ENCODE data around the gene CEP162.

CEP162 gene, protein sequence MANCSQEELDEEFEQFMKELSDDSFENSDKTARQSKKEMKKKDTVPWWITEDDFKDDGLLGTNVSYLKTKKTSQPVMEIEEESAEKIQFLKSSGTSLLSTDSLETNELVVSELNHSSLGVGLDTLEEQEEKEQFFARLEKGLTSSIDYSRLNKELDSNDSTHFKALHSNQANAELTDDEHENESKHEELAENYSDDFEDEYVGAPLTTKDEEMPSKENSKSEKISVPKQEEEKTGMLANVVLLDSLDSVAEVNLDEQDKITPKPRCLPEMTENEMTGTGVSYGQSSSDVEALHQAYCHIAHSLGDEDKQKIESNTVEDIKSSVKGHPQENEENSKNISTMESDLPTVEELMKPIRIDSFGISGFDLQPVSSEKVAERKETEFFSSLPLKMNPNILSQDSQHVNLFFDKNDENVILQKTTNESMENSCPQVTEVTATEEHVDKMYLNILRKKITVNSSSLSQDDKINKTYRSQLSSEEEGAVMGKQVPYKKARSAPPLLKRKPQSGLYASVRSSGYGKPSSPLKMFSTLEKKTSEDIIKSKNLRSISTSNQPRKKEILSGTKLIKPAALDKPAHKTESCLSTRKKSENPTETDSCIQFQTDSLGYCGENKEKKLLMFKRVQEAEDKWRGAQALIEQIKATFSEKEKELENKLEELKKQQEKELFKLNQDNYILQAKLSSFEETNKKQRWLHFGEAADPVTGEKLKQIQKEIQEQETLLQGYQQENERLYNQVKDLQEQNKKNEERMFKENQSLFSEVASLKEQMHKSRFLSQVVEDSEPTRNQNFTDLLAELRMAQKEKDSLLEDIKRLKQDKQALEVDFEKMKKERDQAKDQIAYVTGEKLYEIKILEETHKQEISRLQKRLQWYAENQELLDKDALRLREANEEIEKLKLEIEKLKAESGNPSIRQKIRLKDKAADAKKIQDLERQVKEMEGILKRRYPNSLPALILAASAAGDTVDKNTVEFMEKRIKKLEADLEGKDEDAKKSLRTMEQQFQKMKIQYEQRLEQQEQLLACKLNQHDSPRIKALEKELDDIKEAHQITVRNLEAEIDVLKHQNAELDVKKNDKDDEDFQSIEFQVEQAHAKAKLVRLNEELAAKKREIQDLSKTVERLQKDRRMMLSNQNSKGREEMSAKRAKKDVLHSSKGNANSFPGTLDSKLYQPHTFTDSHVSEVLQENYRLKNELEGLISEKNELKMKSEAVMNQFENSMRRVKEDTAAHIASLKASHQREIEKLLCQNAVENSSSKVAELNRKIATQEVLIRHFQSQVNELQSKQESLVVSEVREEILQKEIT (N-terminal part only)

DNA sequence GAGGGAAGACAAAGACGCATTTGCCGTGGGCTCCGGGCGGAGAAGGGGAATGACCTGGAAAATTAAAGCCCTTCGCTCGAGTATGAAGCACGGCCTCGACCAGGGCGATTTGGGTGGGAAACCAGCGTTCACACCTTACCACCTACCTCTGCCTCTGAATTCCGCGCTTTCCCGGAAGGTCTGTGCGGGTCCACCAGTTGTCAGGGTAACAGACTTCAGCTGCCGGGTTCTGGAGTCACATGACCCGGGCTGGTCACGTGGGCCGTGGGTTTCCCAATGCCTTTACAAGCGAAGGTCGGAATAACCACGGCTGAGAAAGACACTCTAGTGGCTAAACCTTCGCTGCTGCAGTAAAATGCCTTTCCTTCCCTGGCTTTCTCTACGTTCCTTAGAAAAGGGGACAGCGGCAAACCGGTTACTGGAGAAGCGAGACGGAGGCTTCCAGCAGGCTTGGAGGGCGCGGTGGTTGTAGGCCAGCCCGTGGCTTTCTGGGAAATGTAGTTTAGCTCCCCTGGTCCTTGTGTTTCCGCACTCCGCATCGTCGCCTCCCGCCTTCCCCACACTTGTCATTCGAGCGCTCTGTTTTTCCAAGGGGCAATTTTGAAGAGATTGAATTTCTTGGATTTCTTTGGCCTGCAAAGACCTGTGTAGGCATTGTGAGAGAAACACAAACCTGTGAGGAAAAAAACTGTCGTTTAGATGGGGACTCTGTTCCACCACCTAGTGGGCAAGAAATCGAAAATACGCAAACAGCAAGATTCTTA is at the start of gene CEP162:
CEP162 (minus strand) TSS at position 210 of the 764 bp plus-strand sequence. CDS start 1,250 bp downstream, outside the sequence.
- DNase-seq: peak; percentile 93 to 100 (median 98)
- intact Hi-C loops (cut with DNase I): loop anchor here (10.0 kb wide), 2 partner anchors 343 to 373 kb away; partner anchors contain the start of genes CYB5R4 and RIPPLY2

DNA sequence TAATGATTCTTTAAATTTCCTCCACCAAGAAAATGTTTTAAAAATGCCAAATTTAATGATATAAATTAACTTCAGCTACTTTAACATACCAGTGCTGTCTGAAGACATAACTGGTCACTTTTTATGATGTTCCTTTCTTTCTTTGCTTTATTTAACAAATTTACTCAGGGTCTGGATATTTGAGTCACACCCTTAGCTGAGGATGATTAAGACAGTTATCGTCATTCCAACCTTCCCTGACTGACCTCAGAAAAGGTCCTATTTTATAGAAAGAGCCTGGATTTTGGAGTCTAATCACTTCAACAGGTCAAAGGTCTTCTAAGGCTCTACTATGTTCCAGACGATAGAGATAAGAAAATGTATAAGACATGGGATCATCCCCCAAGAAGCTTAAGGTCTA is 47.4 kb upstream of the CEP162 start:
- intact Hi-C loops (cut with DNase I): no loop called here
- no peak for DNase-seq

DNA sequence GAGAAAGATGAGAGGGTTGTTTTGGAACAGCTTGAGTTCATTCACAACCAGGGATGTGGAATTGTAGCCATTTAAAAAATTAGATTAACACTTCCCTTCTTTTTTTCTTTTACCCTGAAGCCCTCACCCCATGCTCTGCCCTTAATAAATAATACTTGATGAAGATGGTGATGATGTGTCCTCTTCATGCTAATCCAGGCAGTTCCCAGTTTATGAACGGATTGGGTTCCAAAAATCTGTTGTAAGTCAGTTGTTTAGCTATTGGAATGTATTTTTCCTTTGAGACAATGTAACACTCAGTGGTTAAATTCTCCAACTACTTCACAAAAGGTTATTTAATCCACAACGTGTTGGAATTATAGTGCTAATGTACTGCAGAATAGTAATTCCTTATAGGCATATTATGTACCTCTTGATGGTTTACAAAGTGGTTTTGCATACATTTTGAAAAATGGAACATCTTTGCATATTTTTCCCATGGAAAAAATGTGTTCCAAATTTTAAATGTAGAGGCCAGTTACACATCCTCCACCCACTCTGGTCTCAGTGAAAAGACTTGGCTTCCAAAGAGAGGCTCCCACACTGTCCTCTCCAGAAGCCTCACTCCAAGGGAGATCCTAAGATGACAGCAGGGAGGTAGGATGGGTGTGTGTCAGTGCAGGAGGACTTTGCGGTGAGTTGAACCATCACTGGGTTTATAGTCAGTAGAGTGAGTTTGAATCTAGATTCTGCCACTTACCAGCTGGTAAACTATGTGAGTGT is 45.8 kb upstream of the CEP162 start:
- no peak for DNase-seq
- intact Hi-C loops (cut with DNase I): no loop called here

DNA sequence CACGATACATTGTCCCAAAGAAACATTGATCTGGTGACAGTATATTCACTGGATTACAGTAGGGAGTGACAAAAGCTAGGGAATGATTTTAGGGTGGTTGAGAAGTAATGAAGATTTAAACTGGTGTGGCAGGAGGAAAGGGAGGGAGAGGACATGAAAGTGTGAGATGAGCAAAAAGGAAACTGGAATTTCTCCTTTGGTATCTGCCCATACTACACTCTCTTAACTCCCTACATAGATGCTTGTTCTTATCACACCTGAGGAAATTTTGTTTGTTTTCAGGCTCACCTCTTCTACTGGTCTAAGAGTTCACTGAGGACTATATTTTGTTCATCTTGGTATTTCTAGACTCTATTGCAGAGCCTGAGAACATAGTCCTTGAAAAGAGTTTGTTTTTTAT is 44.9 kb upstream of the CEP162 start:
- intact Hi-C loops (cut with DNase I): no loop called here
- no peak for DNase-seq

- DNase-seq: no peak
- intact Hi-C loops (cut with DNase I): no loop called here
These were observed 43.7 kb upstream of the CEP162 start for GRCh38 chr6:84271061-84271716.

- intact Hi-C loops (cut with DNase I): no loop called here
- no peak for DNase-seq
These were observed 42.7 kb upstream of the CEP162 start for GRCh38 chr6:84269947-84270733.

DNA sequence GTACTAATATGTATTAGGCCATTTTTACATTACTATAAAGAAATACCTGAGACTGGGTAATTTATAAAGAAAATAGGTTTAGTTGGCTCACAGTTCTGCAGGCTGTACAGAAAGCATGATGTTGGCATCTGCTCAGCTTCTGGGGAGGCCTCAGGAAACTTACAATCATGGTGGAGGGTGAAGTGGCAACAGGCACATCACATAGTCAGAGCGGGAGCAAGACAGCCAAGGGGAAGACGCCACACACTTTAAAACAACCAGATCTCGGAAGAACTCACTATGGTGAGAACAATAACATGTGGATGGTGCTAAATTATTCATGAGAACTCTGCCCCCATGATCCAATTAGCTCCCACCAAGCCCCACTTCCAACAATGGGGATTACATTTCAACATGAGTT is 41.3 kb upstream of the CEP162 start:
- intact Hi-C loops (cut with DNase I): no loop called here
- no peak for DNase-seq

DNA sequence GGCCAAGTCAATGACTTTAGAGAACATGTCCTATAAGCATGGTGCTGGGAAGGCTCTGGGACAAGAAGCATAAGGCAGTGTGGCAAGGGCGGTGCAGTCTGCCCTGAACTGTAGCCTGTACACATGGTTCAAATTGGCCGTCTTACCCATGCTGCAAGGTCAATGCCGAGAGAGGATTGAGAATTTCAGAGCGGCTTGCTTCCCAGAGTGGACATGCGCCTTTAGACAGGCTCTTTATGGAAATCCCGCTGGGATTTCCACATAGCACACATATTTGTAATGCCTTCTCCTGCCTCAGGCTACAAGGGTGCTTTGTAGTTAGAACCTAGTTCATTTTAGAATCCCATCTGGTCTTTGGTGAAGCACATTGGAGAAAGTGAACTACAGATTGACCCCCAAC is 36.1 kb upstream of the CEP162 start:
- intact Hi-C loops (cut with DNase I): no loop called here
- DNase-seq: no peak

GRCh38 chr6:84260926-84261325 is 33.5 kb upstream of the CEP162 start:
- no peak for DNase-seq
- intact Hi-C loops (cut with DNase I): no loop called here

DNA sequence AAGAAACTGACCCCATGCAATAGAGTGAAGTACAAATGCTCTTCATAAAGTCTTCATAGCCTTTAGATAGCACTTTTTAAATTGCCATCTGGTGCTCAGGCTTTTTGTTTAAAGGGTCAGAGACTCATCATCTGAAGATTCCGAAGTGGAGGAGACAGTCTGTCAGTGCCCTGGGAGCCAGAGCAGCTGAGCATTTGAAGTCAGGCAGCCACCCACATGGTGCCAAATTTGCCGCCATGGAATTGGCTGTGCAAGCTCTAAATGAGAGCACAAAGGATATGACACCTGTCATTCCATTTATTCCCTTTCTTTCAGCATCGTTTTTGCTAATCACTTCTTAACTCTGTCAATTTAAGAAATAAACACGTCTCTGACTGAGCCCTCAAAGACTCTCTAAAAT is 32.8 kb upstream of the CEP162 start:
- no peak for DNase-seq
- intact Hi-C loops (cut with DNase I): no loop called here

- DNase-seq: peak in 1 of 42 donors; percentile 3
- intact Hi-C loops (cut with DNase I): no loop called here
These were observed 31.4 kb upstream of the CEP162 start for GRCh38 chr6:84258866-84259265.

DNA sequence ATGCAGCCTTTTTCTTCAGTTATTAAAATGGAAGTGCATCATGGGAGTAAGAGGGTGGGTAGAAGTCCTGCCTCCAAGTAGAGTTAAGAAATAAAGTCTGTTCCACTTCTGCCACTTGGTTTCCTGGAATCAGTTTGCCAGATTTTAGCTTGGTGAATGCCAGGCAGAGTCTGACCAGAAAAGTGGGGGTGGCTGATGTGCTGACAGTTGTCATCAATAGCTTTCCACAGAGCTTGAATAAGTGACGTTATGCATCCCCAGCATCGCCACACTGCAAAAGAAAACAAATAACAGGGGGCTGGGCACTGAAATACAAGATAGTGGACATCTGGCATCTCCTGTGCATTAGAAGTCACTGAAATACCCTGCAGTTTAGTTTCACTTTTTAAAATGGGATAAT is 30.8 kb upstream of the CEP162 start:
- peak in 11 of 42 donors; percentile 2 to 50 (median 14) for DNase-seq
- intact Hi-C loops (cut with DNase I): no loop called here

- DNase-seq: no peak
- intact Hi-C loops (cut with DNase I): no loop called here
These were observed 28.2 kb upstream of the CEP162 start for GRCh38 chr6:84255641-84256040.

- intact Hi-C loops (cut with DNase I): no loop called here
- peak in 1 of 42 donors; percentile 7 for DNase-seq
These were observed 25.9 kb upstream of the CEP162 start for GRCh38 chr6:84253380-84253779.

DNA sequence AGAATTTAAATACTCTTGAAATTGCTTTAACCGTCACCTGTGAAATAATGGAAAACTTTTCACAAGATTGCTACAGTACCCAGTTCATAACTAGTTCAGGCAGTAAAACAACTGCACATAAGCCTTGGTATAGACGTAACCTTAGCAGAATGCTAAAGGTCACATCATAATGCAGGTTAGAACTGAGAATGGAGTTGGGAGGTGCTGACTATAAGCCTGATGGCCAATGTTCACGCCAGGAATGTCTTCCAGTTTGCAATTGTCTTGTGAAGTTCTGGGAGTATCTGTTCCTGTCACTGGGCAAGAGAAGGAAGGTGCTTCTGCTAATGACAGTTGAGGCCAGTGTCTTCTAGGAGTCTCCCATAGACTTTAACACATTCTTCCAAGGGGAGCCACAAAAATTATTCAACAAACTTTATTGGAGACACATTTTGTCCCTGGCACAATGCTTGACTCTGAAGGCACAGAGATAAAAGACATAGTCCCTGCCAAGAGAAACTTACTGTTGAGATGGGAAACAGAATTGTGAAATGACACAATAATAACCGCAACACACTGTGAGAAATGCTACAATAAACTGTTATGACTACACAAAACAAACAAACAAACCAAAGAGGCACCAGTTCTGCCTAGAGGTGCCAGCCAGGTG is 24.6 kb upstream of the CEP162 start:
- intact Hi-C loops (cut with DNase I): no loop called here
- DNase-seq: no peak

DNA sequence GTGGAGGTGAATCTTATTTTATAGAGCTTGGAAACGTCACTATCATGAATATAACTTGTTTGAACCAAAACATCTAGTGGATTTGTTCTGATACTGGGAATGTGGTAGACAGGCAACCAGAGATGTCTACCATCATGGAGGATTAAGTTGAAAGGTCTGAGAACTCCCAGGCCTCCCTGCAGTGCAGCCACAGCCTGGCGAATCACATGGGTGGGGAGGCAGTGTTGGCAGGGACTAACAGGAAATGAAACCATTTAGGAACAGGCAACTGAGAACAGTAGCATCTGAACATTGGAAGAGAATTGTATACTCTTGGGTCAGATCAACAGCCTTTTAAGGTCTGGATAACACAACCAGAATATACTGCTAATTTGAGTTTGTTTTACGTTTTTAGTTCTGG is 22.3 kb upstream of the CEP162 start:
- intact Hi-C loops (cut with DNase I): no loop called here
- DNase-seq: no peak
